ENCODE measurements around the gene ITGA5. TPM values are rescaled to one million over a fixed set of nuclear protein-coding genes. Genes with fewer than 3 reads are reported as not detected.

ITGA5 gene
- total and polyA plus RNA-seq, 2 experiments from 2014 or later = 7.3 to 23.7 TPM

DNA sequence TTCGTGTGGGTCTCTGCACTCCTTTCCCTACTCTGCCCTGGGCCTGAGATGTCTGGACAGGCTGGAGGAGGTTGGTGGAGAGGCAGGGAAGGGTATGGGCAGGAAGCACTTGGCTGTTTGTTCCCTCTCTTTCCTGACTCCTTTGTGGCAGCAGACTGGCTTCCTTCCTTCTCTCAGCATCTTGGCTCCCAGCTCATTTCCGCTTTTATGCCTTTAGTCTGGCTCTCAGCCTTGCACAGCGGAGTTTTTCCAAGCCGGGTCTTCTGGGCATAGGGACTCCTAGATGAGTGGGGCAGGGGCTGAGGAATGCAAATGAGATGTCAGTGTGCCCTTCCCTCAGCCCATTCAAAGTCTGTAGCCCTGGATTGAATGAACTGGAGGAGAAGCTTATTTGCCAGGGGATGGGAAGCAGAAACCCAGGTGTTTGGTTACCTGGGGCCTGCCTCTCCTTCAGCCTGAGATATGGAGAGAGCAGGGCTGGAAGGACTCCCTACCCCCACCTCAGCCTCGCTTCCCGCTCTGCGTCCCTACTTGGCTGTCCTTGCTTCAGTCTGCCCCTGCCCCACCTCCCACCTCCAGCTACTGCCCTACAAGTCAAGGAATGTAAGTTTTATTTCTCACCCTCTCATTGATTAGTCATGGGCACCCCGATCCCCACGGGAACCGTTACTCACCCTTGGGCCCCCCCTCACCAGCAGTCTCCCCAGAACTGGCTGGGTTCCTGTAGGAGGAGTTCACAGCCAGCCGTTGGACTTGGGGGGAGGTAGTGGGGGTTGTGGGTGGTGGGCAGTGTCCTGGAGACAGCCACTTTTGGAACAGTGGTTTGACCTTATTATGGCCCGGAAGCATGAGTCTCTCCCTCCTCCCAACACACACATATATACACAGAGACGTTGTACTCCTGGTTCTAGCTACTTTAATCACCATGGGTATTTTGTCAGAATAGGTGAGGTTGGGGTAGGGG, 9.3 kb upstream of the ITGA5 start:
- Histone ChIP-seq H2AFZ (peak overlapping the region; percentile 74), H4K20me1 (replicated peaks; ENCODE audit: insufficient read depth) (no peaks in the 10 kb centered on the region), H3K79me2 (replicated peaks; ENCODE audit: insufficient read depth) (no peaks in the 10 kb centered on the region), H3K4me1 (ENCODE audit: insufficient read depth) (peaks cover 33% of the 10 kb centered on the region), H3K4me2 (peak overlapping the region; percentile 3; the same call in 1 of the 2 replicates), H3F3A (replicated peaks; ENCODE audit: low read depth) (no peaks in the 10 kb centered on the region; the same call in 1 of the 2 replicates), H3K27ac (ENCODE audit: low read depth) (no peak overlapping the region), H3K4me3 (no peak overlapping the region), H3K36me3 (ENCODE audit: insufficient read depth) (no peaks in the 10 kb centered on the region), H3K9me2 (ENCODE audit: insufficient read depth) (no peaks in the 10 kb centered on the region), H3K27me3 (ENCODE audit: insufficient read depth) (peaks cover 25% of the 10 kb centered on the region; the same call in 1 of the 2 replicates)
- Mint-ChIP-seq H3K4me3 (no peak overlapping the region), H3K9me3 (no peaks in the 10 kb centered on the region), H3K4me1 (peaks cover 56% of the 10 kb centered on the region), H3K27me3 (ENCODE audit: insufficient read depth, low read depth, poor library complexity) (peaks cover 42% of the 10 kb centered on the region), H3K27ac (no peak overlapping the region), H3K36me3 (ENCODE audit: low read depth) (no peaks in the 10 kb centered on the region)
- TF ChIP-seq, protein P1, sequence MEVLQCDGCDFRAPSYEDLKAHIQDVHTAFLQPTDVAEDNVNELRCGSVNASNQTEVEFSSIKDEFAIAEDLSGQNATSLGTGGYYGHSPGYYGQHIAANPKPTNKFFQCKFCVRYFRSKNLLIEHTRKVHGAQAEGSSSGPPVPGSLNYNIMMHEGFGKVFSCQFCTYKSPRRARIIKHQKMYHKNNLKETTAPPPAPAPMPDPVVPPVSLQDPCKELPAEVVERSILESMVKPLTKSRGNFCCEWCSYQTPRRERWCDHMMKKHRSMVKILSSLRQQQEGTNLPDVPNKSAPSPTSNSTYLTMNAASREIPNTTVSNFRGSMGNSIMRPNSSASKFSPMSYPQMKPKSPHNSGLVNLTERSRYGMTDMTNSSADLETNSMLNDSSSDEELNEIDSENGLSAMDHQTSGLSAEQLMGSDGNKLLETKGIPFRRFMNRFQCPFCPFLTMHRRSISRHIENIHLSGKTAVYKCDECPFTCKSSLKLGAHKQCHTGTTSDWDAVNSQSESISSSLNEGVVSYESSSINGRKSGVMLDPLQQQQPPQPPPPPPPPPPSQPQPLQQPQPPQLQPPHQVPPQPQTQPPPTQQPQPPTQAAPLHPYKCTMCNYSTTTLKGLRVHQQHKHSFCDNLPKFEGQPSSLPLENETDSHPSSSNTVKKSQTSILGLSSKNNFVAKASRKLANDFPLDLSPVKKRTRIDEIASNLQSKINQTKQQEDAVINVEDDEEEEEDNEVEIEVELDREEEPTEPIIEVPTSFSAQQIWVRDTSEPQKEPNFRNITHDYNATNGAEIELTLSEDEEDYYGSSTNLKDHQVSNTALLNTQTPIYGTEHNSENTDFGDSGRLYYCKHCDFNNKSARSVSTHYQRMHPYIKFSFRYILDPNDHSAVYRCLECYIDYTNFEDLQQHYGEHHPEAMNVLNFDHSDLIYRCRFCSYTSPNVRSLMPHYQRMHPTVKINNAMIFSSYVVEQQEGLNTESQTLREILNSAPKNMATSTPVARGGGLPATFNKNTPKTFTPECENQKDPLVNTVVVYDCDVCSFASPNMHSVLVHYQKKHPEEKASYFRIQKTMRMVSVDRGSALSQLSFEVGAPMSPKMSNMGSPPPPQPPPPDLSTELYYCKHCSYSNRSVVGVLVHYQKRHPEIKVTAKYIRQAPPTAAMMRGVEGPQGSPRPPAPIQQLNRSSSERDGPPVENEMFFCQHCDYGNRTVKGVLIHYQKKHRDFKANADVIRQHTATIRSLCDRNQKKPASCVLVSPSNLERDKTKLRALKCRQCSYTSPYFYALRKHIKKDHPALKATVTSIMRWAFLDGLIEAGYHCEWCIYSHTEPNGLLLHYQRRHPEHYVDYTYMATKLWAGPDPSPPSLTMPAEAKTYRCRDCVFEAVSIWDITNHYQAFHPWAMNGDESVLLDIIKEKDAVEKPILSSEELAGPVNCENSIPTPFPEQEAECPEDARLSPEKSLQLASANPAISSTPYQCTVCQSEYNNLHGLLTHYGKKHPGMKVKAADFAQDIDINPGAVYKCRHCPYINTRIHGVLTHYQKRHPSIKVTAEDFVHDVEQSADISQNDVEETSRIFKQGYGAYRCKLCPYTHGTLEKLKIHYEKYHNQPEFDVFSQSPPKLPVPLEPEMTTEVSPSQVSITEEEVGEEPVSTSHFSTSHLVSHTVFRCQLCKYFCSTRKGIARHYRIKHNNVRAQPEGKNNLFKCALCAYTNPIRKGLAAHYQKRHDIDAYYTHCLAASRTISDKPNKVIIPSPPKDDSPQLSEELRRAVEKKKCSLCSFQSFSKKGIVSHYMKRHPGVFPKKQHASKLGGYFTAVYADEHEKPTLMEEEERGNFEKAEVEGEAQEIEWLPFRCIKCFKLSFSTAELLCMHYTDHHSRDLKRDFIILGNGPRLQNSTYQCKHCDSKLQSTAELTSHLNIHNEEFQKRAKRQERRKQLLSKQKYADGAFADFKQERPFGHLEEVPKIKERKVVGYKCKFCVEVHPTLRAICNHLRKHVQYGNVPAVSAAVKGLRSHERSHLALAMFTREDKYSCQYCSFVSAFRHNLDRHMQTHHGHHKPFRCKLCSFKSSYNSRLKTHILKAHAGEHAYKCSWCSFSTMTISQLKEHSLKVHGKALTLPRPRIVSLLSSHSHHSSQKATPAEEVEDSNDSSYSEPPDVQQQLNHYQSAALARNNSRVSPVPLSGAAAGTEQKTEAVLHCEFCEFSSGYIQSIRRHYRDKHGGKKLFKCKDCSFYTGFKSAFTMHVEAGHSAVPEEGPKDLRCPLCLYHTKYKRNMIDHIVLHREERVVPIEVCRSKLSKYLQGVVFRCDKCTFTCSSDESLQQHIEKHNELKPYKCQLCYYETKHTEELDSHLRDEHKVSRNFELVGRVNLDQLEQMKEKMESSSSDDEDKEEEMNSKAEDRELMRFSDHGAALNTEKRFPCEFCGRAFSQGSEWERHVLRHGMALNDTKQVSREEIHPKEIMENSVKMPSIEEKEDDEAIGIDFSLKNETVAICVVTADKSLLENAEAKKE (CRISPR knock-in tag; IDR thresholded peaks at IDR 0.05) = 0 out of 2 replicates have a peak, but pooled peaks have one; percentile 24
- no peak for TF ChIP-seq EZH2phosphoT487 (IDR thresholded peaks at IDR 0.05; ENCODE audit: unreplicated experiment)
- DNase-seq (ENCODE audit: low spot score) = no peak
- ATAC-seq = peak; percentile 75

DNA sequence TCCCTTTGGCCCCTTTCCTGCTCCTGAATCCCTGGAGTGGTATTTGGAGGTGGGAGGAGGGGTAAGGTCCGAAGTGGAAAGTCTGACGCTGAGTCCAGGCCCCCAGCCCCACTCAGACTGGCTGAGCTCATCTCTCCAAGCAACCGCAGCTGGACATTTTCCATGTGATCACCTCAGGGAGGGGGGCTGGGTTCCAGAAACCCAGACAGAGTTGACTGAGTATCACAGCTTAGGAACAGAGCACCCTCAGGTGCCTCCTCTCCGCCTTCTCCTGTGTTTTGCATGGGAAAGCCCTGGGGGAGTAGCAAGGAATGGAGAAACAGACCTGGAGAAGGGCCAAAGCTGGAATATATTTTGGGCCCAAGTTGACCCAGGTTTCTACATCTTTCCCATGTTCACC, 8.0 kb upstream of the ITGA5 start:
- no peak overlapping the region for H3K27ac ChIP-seq (ENCODE audit: low read depth)
- no peaks in the 10 kb centered on the region for H3K36me3 ChIP-seq (ENCODE audit: insufficient read depth)
- no peaks in the 10 kb centered on the region for H3K9me2 ChIP-seq (ENCODE audit: insufficient read depth)
- H3K79me2 ChIP-seq (replicated peaks; ENCODE audit: insufficient read depth) = no peaks in the 10 kb centered on the region
- H3K4me1 ChIP-seq (ENCODE audit: insufficient read depth) = peaks cover 27% of the 10 kb centered on the region
- H3F3A ChIP-seq (replicated peaks; ENCODE audit: low read depth) = no peaks in the 10 kb centered on the region; the same call in 1 of the 2 replicates
- peaks cover 21% of the 10 kb centered on the region; the same call in 1 of the 2 replicates for H3K27me3 ChIP-seq (ENCODE audit: insufficient read depth)
- ATAC-seq = no peak
- Mint-ChIP-seq H3K9me3 (no peaks in the 10 kb centered on the region), H3K36me3 (ENCODE audit: low read depth) (no peaks in the 10 kb centered on the region), H3K27me3 (ENCODE audit: insufficient read depth, low read depth, poor library complexity) (peaks cover 41% of the 10 kb centered on the region), H3K27ac (no peak overlapping the region), H3K4me1 (peaks cover 49% of the 10 kb centered on the region), H3K4me3 (no peak overlapping the region)
- H4K20me1 ChIP-seq (replicated peaks; ENCODE audit: insufficient read depth) = no peaks in the 10 kb centered on the region
- DNase-seq (ENCODE audit: low spot score) = no peak
- H3K4me2 ChIP-seq = no peak overlapping the region
- no peak overlapping the region for H2AFZ ChIP-seq
- H3K4me3 ChIP-seq = no peak overlapping the region
- TF ChIP-seq EZH2phosphoT487 (IDR thresholded peaks at IDR 0.05; ENCODE audit: unreplicated experiment) (no peak), JUNB (IDR thresholded peaks at IDR 0.05; ENCODE audit: unreplicated experiment) (no peak), POLR2AphosphoS5 (IDR thresholded peaks at IDR 0.05; ENCODE audit: low read depth) (no peak), NANOG (IDR thresholded peaks at IDR 0.05; ENCODE audit: borderline replicate concordance) (no peak), CREB1 (CRISPR knock-in tag; IDR thresholded peaks at IDR 0.05; ENCODE audit: low read depth) (no peak)
- TF ChIP-seq, protein P2, sequence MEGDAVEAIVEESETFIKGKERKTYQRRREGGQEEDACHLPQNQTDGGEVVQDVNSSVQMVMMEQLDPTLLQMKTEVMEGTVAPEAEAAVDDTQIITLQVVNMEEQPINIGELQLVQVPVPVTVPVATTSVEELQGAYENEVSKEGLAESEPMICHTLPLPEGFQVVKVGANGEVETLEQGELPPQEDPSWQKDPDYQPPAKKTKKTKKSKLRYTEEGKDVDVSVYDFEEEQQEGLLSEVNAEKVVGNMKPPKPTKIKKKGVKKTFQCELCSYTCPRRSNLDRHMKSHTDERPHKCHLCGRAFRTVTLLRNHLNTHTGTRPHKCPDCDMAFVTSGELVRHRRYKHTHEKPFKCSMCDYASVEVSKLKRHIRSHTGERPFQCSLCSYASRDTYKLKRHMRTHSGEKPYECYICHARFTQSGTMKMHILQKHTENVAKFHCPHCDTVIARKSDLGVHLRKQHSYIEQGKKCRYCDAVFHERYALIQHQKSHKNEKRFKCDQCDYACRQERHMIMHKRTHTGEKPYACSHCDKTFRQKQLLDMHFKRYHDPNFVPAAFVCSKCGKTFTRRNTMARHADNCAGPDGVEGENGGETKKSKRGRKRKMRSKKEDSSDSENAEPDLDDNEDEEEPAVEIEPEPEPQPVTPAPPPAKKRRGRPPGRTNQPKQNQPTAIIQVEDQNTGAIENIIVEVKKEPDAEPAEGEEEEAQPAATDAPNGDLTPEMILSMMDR (conservative IDR thresholded peaks at IDR 0.05; ENCODE audit: low read depth in 2 of 2) = no peak
- TF ChIP-seq, protein P3, sequence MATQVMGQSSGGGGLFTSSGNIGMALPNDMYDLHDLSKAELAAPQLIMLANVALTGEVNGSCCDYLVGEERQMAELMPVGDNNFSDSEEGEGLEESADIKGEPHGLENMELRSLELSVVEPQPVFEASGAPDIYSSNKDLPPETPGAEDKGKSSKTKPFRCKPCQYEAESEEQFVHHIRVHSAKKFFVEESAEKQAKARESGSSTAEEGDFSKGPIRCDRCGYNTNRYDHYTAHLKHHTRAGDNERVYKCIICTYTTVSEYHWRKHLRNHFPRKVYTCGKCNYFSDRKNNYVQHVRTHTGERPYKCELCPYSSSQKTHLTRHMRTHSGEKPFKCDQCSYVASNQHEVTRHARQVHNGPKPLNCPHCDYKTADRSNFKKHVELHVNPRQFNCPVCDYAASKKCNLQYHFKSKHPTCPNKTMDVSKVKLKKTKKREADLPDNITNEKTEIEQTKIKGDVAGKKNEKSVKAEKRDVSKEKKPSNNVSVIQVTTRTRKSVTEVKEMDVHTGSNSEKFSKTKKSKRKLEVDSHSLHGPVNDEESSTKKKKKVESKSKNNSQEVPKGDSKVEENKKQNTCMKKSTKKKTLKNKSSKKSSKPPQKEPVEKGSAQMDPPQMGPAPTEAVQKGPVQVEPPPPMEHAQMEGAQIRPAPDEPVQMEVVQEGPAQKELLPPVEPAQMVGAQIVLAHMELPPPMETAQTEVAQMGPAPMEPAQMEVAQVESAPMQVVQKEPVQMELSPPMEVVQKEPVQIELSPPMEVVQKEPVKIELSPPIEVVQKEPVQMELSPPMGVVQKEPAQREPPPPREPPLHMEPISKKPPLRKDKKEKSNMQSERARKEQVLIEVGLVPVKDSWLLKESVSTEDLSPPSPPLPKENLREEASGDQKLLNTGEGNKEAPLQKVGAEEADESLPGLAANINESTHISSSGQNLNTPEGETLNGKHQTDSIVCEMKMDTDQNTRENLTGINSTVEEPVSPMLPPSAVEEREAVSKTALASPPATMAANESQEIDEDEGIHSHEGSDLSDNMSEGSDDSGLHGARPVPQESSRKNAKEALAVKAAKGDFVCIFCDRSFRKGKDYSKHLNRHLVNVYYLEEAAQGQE (IDR thresholded peaks at IDR 0.05; ENCODE audit: unreplicated experiment) = no peak
